Neural cell (in vitro differentiated cells): ENCODE results near the gene FBXO11.
"Not testable (repeated sequence)": the region's sequence is repeated elsewhere in the genome, so short reads cannot be mapped to it uniquely, and the experiment has no call there.

Source experiments
- CTCF ChIP-seq: fragments of 450-650 bp; IDR thresholded peaks from 2 replicates; pipeline ENCODE4 v1.5.1; 2014; ENCODE audit warnings: antibody characterized with exemption, mild to moderate bottlenecking, moderate library complexity; ENCODE audit not compliant: poor library complexity, severe bottlenecking
- EP300 ChIP-seq: fragments of 450-650 bp; conservative IDR thresholded peaks from 2 replicates; pipeline ENCODE4 v1.6.1; 2014; ENCODE audit warnings: antibody characterized with exemption, mild to moderate bottlenecking, moderate library complexity; ENCODE audit not compliant: poor library complexity, severe bottlenecking
- EZH2 ChIP-seq: fragments of 200-600, 300-800 bp; shearing (Covaris generic), sonication (generic); IDR thresholded peaks from 2 replicates; pipeline ENCODE4 v1.6.1; 2014; ENCODE audit warnings: antibody characterized with exemption, low read length, borderline replicate concordance, mild to moderate bottlenecking; ENCODE audit not compliant: insufficient read depth, poor library complexity, severe bottlenecking
- POLR2AphosphoS5 ChIP-seq: IDR thresholded peaks from 2 replicates; pipeline ENCODE4 v1.6.1; 2012
- REST ChIP-seq: IDR thresholded peaks from 2 replicates; pipeline ENCODE4 v1.6.1; 2012; ENCODE audit warnings: borderline replicate concordance
- SMC3 ChIP-seq: fragments of 450-650 bp; conservative IDR thresholded peaks from 2 replicates; pipeline ENCODE4 v1.6.1; 2014; ENCODE audit warnings: antibody characterized with exemption, mild to moderate bottlenecking, moderate library complexity; ENCODE audit not compliant: poor library complexity
- TAF1 ChIP-seq: IDR thresholded peaks from 2 replicates; pipeline ENCODE4 v1.6.1; 2012; ENCODE audit warnings: low read depth

GRCh38 chr2:47910662-47911061 lies 4.4 kb upstream of the FBXO11 start:
- not testable (repeated sequence) for TF ChIP-seq CTCF, TAF1, EP300, POLR2AphosphoS5, REST, EZH2, SMC3
